ENCODE measurements around the gene SLC2A4.
"Not testable (repeated sequence)": the region's sequence is repeated elsewhere in the genome, so short reads cannot be mapped to it uniquely, and the experiment has no call there.

SLC2A4 gene

DNA sequence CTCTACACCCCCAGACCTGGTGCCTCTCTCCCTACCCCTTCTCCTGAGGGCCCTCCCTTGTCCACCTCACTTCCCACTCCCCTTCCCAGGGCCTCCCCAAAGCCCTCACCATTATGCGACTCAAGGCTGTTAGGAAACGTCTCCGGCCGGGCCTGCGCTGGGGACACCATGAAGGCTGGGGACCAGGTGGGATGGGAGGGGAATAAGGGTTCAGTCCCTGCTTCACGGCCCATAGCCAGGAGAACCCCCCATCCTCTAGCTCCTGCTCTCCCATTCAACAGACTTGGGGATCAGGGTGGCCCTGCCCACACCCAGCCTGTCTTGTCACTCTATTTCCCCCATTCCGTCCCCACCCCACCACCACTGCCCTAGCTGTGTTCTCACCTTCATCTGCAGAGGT, 45.5 kb downstream of the SLC2A4 start:
- no peak for DNase-seq

DNA sequence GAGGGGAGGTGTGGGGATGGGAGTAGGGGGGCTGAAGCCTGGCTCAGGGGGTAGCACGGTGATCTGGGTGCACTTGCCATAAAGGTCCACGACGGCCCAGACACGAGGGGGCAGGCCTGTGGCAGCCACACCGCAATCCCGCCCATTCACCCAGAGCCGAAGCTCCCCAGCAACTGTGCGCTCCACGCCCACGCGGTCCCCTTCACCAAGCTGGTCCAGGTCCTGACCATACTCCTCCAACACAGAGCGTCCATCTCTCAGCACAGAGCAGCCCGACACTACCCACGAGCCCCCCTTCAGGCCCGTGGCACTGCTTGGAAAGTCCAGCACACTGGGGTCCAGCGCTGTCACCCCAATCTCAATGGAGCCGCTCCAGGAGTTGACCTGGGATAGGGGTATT, 46.0 kb downstream of the SLC2A4 start:
- no peak for DNase-seq

DNA sequence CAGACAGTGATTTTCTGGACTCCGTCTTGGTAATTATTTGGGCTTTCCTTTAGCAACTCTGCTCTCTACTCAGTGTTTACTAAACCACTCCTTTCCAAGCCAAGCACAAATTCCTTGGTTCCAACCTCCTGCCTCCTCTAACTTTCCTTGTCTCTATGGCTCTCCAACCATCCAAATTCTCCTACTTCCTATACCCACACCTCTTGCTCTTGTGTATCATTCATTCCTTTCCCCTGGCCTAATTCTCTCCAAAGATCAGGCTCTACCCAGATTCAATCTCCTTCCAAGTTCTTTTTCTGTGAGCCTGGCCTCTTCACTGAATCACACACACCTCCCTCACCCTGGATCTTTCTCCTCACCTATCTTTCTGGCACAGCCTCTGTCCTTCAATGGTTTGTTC, 46.5 kb downstream of the SLC2A4 start:
- no peak for DNase-seq

DNA sequence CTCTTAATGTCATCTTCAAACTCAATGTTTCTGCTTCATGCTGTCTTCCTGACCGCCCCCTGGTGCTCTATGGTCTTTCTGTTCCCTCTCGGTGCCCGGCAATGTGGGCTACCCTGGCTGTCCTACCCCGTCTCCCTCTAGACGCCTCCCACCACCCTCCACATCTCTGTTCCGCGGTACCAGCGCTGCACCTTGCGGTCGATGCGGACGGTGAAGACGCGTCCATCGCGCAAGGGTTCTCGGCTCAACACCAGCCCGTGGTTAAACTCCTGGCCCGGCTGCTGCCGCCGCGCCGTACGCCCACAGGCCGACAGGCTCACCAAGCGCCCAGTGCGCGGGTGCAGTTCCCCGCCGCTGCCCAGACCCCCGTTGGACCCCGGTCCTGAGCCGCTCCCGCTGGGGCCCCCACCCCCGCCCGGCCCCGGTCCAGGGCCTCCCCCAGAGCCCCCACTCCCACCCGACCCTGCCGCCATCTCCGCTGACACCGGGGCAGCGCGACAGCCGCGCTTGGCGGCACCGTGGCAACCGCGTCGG, 47.4 kb downstream of the SLC2A4 start, which contains the start of gene NEURL4:
Gene NEURL4 (minus strand): TSS at position 496 of the 534 bp plus-strand sequence. CDS start 23 bp downstream, at position 473.
- DNase-seq: no peak

DNA sequence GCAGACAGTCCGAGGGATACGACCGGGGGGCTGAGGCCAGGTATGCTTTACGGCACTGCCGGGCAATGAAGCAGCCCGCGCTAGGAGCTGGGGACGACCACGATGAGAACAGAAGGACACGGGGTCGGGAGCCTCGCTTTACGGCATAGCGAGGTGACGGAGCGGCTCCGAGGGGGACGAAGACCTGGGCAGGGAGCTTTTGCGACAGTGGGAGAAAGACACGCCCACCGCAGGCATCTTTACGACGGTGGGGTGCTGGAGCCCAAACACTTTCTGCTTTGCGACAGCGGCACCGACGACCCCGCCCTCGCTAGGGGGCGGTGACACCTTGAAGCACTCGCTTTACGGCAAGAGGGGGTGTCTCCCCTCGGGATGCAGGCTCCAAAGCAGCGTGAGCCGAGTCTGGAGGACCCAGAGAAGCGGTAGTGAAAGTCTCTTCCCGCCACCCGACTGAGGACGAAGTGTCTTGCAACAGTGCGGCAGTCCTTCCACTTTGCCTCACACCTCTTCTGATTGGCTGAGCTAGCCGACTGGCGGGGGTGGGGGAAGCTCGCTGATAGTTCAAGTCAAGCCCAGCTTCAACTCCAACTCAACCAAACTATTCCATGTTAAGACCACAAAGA, 48.0 kb downstream of the SLC2A4 start:
- DNase-seq: peak; percentile 97

DNA sequence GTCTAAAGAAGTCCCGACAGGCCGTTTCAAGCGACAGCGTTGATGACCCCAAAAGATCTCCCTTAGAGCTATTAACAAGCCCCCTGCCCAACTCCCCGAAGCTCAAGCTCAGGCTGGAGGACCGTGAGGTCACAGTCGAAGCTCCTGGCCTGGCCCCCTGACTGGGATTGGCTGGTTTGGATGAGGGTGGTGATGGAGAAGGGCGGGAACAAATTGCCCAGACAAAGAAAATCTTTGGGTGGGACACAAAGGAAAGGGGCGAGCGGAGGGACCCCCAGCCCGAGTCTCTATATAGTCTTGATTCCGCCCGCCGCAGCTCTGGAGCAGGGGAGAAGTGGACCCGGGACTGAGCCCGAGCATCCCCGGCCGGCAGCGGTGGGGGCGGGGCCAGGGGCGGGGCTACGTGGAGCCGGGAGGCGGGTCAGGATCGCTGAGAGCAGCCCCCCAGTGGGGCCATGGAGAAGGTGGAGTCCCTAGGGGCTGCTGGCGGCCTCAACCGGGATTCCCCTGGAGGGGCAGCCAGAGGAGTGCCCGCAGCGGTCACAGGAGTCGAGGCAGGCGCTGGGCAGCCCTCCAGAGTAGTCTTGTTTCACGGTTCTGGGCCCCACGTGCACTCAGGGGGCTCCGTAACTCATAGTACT, 48.6 kb downstream of the SLC2A4 start:
- DNase-seq: peak; percentile 77

DNA sequence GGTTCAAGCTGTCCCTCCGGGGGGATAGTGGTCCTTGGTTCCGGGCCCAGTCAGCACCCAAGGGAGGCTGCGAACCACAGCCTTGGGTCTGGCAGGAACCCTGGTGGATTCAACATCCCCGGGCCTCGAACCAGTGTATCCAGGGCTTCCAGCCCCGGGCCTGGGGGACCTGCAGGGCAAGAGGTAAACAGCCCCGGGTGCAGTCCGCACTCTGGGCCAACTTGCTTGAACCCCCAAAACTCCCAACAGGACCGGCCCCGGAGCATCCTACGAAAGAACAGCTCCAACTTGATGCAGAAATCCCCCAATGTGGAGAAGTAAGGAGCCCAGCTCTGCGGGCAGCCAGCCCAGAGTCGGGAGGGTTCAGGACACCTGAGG, 49.1 kb downstream of the SLC2A4 start:
- no peak for DNase-seq

DNA sequence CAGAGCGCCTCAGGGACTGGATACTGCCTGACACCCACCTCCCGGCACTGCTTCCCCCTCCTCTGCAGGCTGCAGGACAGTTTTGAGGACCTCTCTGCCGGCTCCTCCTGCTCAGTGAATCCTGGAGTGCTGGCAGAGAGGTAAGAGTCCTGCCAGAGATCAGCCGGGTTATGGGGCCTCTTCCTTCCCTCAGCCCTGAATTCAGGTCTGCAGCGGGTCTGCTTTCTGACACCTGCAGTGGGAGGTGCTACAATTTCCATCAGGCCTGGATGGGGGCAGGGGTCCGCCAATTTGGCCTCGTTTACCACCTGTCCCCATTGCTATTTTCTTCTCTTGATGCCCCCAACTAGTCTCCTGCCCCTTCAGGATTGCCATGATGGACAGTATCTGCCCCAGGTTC, 50.6 kb downstream of the SLC2A4 start:
- no peak for DNase-seq

DNA sequence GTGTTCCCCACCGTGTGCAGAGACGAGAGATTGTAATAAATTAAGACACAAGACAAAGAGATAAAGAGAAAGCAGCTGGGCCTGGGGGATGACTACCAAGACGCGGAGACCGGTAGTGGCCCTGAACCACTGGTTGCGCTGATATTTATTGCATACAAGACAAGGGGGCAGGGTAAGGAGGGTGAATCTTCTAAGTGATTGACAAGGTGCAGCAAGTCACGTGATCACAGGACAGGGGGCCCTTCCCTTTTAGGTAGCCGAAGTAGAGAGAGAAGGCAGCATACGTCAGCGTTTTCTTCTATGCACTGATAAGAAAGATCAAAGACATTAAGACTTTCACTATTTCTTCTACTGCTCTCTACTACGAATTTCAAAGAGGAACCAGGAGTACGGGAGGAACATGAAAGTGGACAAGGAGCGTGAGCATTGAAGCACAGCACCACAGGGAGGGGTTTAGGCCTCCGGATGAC, 51.1 kb downstream of the SLC2A4 start:
- DNase-seq: not testable (repeated sequence)

DNA sequence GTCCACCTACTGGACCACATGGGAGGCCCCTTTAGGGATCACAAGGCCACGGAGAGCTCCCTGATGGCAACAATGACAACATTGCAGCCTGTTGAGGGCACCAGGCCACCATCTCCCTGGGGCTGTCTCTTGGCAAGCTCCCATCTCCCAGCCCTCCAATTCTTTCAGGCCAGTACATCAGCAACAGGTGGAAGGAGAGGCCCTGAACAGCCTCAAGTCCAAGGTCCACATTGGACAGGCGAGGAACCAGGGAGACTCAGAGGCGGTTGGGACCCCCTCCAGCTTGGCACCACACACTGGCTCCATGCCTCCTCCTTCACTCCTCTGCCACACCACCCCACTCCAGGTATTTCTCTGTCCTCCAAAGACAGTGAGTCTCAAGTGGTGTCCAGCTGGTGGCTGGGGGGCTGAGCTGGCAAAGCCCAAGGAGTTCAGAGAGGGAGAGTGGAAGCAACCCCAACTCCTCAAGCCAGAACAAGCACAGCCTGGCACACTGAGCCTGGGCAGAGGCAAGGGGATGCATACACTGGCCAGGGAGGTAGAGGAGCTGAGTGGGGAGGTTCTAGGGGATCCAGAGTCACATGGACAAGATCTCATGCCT, 53.5 kb downstream of the SLC2A4 start:
- DNase-seq: no peak

DNA sequence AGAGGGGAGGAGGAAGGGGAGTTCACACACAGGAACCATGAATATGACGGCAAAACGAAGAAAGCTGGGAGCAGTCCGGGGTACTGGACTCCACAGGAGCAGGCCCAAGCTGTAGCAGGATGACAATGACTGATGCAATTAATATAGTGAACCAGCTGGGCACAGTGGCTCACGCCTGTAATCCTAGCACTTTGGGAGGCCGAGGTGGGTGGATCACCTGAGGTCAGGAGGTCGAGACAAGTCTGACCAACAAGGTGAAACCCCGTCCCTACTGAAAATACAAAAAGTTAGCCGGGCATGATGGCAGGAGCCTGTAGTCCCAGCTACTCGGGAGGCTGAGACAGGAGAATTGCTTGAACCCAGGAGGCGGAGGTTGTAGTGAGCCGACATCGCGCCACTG, 54.2 kb downstream of the SLC2A4 start:
- DNase-seq: not testable (repeated sequence)

DNA sequence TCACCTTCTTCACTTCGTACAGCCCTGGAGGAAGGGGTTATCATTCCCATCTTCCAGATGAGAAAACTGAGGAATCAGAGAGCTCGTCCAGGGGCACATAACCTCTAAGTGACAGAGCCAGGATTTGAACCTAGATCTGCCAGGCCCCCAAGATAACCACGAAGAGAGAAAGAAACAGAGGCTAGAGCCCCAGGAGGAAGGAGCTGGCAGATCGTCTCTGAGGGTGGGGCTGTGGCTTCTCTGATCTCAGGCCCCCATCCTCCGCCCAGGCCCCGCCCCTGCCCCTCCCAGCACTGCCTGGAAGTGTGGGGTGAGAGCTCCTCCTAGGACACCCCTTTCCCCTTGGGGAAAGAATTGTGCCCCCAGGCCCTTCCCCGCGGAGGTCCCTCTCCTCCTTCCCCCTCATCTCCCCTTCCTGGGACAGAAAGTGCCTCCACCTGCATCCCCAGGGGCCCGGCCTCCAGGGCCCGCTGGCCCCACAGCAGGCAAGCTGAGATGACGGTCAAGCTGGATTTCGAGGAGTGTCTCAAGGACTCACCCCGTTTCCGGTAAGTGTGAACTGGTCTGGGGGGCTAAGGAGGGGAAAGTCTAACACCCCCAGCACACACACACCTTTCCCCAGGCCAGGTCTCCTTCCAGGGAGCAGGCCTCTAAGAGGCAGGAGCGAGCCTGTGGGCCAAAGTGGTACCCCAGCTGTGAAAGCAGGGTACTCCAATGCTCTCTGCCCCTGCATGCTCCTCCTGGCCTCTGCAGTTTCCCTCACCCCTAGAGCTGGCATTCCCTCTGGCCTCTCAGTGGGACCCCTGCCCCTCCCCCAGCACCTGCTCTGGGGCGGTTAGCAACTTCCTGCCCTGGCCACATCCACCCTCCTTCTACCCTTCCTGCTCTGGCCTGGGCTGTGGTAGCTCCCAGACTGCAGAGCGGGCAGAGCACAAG, 55.0 kb downstream of the SLC2A4 start, which contains the start of gene ACAP1:
Gene ACAP1 (plus strand): TSS at position 290 of the 936 bp plus-strand sequence. CDS start 206 bp downstream, at position 496.
- DNase-seq: no peak

DNA sequence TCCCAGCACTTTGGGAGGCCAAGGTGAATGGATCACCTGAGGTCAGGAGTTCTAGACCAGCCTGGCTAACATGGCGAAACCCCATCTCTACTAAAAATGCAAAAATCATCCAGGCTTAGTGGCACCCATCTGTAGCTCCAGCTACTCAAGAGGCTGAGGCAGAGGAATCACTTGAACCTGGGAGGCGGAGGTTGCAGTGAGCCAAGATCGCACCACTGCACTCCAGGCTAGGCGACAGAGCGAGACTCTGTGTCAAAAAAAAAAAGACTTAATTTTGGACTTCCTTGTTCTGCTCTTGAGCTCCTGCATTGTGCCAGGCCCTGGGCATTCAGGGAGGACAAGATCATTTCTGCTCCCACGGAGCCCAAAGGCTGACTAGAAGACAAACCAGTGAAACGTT, 56.1 kb downstream of the SLC2A4 start:
- not testable (repeated sequence) for DNase-seq
